Chondrocyte (in vitro differentiated cells): Measurements from ENCODE around the gene HIF3A. TPM values are rescaled to one million over a fixed set of nuclear protein-coding genes. Genes with fewer than 3 reads are reported as not detected.

Source experiments
- DNase-seq: peaks from one replicate; pipeline ENCODE4 v3.0.0; 2021; ENCODE audit warnings: mixed read lengths, low spot score
- H3K27ac Mint-ChIP-seq: one replicate; pipeline ENCODE4 v1.8.0; 2021; ENCODE audit warnings: mild to moderate bottlenecking, moderate library complexity, mixed read lengths; ENCODE audit not compliant: unreplicated experiment
- H3K27me3 Mint-ChIP-seq: 2 replicates; pipeline ENCODE4 v1.8.0; 2021; ENCODE audit warnings: low read depth, mixed read lengths
- H3K36me3 Mint-ChIP-seq: 2 replicates; pipeline ENCODE4 v1.8.0; 2021; ENCODE audit warnings: low read depth, mixed read lengths
- H3K4me1 Mint-ChIP-seq: 2 replicates; pipeline ENCODE4 v1.8.0; 2021; ENCODE audit warnings: low read depth, mild to moderate bottlenecking, mixed read lengths
- H3K4me3 Mint-ChIP-seq: one replicate; pipeline ENCODE4 v1.8.0; 2021; ENCODE audit warnings: mild to moderate bottlenecking, moderate library complexity, mixed read lengths; ENCODE audit not compliant: unreplicated experiment
- H3K9me3 Mint-ChIP-seq: 2 replicates; pipeline ENCODE4 v1.8.0; 2021; ENCODE audit warnings: low read depth, mixed read lengths
- total RNA-seq: library from RNA; stranded (reverse); gene quantifications from 3 replicates; pipeline ENCODE4 v1.2.1, GENCODE V29; 2021
- TF ChIP-seq, protein P1 (sequence below): fragments of 200-600 bp; sonication (generic); IDR thresholded peaks from 2 replicates; pipeline ENCODE4 v1.5.0; 2021; ENCODE audit warnings: antibody characterized with exemption, mild to moderate bottlenecking, moderate library complexity

Gene HIF3A
- total RNA-seq, 1 donor from 2014 or later = 88.1 TPM

DNA sequence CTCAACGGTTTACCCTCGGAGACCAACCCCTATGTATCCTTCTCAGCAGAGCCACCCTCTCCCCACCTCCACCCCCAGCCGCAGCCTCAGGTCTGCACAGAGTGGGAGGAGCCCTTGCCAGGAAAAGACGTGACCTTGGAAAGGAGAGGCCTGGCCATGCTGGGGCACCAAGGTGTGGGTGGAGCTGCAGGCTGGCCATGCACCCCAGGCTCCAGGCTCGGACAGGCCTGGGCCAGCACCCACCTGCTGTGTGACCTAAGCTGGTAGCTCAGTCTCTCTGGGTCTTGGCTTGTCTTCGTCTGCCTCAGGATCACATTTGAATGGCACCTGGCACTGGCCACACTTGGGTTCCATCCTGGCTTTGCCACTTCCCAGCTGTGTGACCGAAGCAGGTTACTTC is 87.0 kb downstream of the HIF3A start:
- Mint-ChIP-seq H3K4me1 (peaks cover 27% of the 10 kb centered on the region), H3K27ac (no peak overlapping the region), H3K4me3 (no peak overlapping the region), H3K9me3 (no peaks in the 10 kb centered on the region), H3K27me3 (no peaks in the 10 kb centered on the region), H3K36me3 (peaks cover 54% of the 10 kb centered on the region)
- TF ChIP-seq, protein P1, sequence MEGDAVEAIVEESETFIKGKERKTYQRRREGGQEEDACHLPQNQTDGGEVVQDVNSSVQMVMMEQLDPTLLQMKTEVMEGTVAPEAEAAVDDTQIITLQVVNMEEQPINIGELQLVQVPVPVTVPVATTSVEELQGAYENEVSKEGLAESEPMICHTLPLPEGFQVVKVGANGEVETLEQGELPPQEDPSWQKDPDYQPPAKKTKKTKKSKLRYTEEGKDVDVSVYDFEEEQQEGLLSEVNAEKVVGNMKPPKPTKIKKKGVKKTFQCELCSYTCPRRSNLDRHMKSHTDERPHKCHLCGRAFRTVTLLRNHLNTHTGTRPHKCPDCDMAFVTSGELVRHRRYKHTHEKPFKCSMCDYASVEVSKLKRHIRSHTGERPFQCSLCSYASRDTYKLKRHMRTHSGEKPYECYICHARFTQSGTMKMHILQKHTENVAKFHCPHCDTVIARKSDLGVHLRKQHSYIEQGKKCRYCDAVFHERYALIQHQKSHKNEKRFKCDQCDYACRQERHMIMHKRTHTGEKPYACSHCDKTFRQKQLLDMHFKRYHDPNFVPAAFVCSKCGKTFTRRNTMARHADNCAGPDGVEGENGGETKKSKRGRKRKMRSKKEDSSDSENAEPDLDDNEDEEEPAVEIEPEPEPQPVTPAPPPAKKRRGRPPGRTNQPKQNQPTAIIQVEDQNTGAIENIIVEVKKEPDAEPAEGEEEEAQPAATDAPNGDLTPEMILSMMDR = no peak
- peak; percentile 68 for DNase-seq

- Mint-ChIP-seq H3K36me3 (peaks cover 58% of the 10 kb centered on the region), H3K27ac (no peak overlapping the region), H3K9me3 (peaks cover under 1% of the 10 kb centered on the region), H3K27me3 (no peaks in the 10 kb centered on the region), H3K4me3 (no peak overlapping the region), H3K4me1 (peaks cover 22% of the 10 kb centered on the region)
- TF ChIP-seq, protein P1 = no peak
- DNase-seq = peak; percentile 51
These were observed 87.6 kb downstream of the HIF3A start for GRCh38 chr19:46384396-46384795.

DNA sequence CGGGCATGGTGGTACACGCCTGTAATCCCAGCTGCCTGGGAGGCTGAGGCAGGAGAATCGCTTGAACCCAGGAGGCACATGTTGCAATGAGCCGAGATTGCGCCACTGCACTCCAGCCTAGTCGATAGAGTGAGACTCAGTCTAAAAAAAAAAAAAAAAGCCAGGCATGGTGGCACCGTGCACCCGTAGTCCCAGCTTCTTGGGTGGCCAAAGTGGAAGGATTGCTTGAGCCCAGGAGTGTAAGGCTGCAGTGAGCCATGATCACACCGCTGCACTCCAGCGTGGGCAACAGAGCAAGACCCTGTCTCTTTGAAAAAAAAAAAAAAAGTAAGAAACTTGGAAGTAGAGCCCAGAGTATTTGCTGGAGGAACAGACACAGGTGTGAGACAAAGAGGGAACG is 88.8 kb downstream of the HIF3A start:
- DNase-seq = peak; percentile 30
- Mint-ChIP-seq H3K36me3 (peaks cover 57% of the 10 kb centered on the region), H3K27ac (peak overlapping the region; percentile 22), H3K4me3 (no peak overlapping the region), H3K4me1 (peaks cover 12% of the 10 kb centered on the region), H3K9me3 (peaks cover 5% of the 10 kb centered on the region), H3K27me3 (no peaks in the 10 kb centered on the region)
- TF ChIP-seq, protein P1 = no peak

- H3K36me3 Mint-ChIP-seq = peaks cover 53% of the 10 kb centered on the region
- peak; percentile 50 for DNase-seq
- H3K4me1 Mint-ChIP-seq = peaks cover 10% of the 10 kb centered on the region
- TF ChIP-seq, protein P1 = no peak
- no peak overlapping the region for H3K27ac Mint-ChIP-seq
- peaks cover 5% of the 10 kb centered on the region for H3K9me3 Mint-ChIP-seq
- H3K27me3 Mint-ChIP-seq = no peaks in the 10 kb centered on the region
- H3K4me3 Mint-ChIP-seq = no peak overlapping the region
These were observed 89.3 kb downstream of the HIF3A start for GRCh38 chr19:46386151-46386550.

GRCh38 chr19:46386996-46387712 is 90.3 kb downstream of the HIF3A start:
- peaks cover 53% of the 10 kb centered on the region for H3K36me3 Mint-ChIP-seq
- peaks cover 18% of the 10 kb centered on the region for H3K4me1 Mint-ChIP-seq

More at GRCh38 chr19:46386996-46387712, 90.3 kb downstream of the HIF3A start:
- Mint-ChIP-seq H3K9me3 (peaks cover 5% of the 10 kb centered on the region), H3K4me3 (no peak overlapping the region), H3K27me3 (no peaks in the 10 kb centered on the region), H3K27ac (peak overlapping the region; percentile 15)
- DNase-seq = peak; percentile 73
- TF ChIP-seq, protein P1 = no peak
